Measurements from ENCODE around the gene RFFL. TPM values are rescaled to one million over a fixed set of nuclear protein-coding genes. Genes with fewer than 3 reads are reported as not detected.

RFFL gene
- total RNA-seq, 4 donors from 2014 or later = 13.2 to 18.9 (median 18.1) TPM

DNA sequence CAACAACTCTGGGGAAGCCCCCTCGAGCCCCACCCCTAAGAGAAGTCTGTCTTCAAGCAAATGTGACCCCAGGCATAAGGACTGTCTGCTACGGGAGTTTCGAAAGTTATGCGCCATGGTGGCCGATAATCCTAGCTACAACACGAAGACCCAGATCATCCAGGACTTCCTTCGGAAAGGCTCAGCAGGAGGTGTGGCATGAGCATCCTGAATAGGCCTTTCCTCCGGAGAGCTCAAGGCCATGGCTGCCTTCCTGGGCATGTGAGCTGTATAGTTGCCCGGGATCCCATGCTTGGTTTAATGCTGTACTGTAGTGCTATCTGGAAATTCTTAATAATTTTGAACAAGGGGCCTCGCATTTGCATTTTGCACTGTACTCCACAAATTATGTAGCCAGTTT, 74.0 kb downstream of the RFFL start:
- TF ChIP-seq CTCF (IDR thresholded peaks at IDR 0.05; ENCODE audit: low read depth) = no peak

DNA sequence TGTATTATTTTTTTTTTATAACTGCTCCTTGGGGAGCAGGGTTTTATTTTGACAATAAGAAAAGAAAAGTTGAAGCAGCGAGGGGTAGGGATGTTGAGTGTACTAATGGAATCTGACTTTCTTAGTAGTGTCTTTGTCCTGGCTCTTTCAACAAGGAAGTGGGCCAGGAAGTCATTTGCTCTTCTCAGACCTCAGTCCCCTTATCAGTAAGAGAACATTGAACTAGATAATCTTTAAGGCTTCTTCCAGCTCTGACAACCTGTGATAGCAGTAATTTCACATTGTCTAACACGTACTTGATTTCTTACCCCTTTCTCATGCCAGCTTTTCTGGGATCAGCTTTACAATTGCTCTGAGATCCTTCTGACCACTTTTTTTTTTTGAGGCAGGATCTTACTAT, 74.9 kb downstream of the RFFL start:
- TF ChIP-seq CTCF (IDR thresholded peaks at IDR 0.05; ENCODE audit: low read depth) = no peak

DNA sequence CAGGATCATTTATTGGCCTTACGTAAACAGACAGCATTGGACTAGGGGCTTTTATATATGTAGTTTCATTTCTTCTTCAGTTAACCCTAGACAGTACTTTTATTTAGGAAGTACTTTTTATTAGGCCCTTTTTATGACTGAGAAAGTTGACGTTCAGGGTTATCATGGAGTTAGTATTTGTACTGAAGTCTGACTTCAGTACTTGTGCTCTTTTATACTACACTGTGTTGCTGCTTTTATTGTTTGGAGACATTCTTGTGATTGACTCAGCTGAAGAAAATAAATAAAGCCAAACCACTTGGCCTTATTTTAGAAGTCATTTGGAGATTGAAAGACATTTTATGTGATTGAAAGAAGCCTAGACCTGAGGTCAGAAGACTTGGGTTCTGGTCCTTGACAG, 76.3 kb downstream of the RFFL start:
- no peak for TF ChIP-seq CTCF (IDR thresholded peaks at IDR 0.05; ENCODE audit: low read depth)

DNA sequence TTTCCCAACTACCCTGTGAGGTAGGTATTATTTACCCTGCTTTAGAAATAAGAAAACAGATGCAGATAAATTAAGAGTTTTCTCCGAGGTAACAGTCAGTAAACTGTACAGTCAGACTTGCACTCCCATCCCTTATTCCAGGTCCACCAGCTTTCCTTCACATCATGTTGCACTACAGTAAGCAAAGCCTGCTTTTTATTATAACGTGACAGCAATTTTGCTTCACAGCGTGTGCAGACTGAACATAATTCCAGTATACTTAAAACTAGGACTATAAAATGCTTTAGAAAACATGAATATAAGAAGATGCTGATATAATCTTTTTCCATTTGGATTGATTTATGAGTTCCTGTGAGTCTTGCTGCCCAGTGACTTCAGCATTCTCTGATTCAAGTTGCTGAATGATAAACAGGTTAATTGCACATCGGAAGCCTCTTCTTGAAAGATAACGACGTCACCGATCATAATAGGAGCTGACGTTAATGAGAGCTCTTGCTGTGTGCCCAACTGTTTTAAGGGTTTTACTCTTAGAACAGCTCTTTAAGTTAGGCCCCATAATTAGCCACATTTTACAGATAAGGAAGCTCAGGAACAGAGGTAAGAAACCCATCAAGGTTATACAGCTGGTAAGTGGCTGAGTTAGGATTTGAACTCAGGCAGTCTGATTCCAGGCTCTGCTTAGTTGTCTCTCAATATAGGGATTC, 81.8 kb downstream of the RFFL start:
- no peak for TF ChIP-seq CTCF (IDR thresholded peaks at IDR 0.05; ENCODE audit: low read depth)

GRCh38 chr17:34980681-34981537, 82.6 kb downstream of the RFFL start:
- no peak for TF ChIP-seq CTCF (IDR thresholded peaks at IDR 0.05; ENCODE audit: low read depth)

DNA sequence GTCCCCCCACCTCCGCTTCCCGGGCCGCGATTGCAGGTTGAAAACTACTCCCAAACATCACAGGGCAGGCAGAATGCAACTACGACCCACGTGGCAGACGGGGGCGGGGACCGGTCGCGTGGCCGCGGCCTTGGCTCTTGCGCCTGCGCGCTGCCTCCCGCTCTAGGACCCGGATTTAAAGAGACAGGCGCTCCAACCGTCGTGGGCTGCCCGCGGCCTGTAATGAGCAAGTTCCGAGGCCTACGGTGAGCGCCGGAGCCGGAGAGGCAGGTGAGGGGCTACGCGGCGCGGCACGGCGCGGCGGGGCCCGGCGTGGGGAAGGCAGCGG, 83.2 kb downstream of the RFFL start, which contains the start of gene LIG3:
Gene LIG3 (plus strand): TSS at position 160 of the 328 bp plus-strand sequence. CDS start 2,494 bp downstream, outside the sequence.
- TF ChIP-seq CTCF (IDR thresholded peaks at IDR 0.05; ENCODE audit: low read depth) = no peak

- no peak for TF ChIP-seq CTCF (IDR thresholded peaks at IDR 0.05; ENCODE audit: low read depth)
These were observed 83.7 kb downstream of the RFFL start for GRCh38 chr17:34979650-34980352.

All from subcutaneous adipose tissue (tissue), 4 donors.